NCI-H2107 (cell line): ENCODE results near the gene GLDN.

Experiments used
- DNase-seq: peaks from one replicate; lab custom pipeline; 2025; lab: John Stamatoyannopoulos, UW

Gene GLDN

DNA sequence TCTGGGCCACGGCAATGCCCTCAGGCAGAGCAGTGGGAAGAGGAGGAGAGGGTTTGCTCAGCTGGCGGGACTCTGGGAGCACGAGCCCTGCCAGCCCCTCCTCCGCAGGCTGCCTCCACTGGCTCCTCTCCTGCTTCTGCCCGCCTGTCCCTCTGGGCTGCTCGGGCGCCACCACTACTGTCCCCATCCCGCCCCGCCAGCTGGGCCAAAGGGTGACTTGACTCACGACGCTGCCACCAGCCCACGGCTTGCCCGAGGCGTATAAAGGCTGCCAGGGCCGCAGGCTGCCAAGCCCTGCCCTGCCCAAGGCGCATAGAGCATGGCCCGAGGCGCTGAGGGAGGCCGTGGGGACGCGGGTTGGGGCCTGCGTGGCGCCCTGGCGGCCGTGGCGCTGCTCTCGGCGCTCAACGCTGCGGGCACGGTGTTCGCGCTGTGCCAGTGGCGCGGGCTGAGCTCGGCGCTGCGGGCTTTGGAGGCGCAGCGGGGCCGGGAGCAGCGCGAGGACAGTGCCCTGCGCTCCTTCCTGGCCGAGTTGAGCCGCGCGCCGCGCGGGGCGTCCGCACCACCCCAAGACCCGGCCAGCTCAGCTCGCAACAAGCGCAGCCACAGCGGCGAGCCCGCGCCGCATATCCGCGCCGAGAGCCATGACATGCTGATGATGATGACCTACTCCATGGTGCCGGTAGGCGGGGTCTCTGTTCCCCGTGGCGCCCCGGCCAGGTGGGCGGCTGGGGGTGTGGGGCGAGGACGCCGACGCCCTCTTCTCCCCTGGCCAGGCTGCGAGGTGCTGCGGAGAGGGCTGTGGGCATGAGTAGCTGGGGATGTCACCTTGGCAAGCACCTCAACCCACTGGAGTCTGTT lies at the start of gene GLDN:
Gene GLDN (plus strand): TSS at position 290 of the 861 bp plus-strand sequence. CDS start 30 bp downstream, at position 320.
- DNase-seq, result no peak

DNA sequence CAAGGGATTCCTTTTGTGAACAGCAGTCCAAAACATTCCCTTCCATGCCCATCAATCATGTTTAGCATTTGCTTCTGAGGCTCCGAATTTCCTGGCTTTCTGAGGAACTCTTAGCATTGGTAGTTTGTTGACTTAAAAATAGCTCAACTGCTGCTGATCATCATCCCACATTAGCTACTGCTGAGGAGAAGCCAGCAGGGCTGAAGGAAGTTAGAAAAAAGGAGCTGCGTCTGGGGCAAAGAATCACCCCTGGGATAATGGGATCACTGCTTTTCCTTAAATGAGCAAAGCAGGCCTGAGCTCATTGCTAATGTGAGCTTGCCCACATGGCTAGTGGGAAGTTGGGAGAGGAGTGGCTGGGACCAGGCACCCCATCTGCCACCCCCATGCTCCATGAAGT lies 42.8 kb upstream of the GLDN start:
- no peak for DNase-seq

DNA sequence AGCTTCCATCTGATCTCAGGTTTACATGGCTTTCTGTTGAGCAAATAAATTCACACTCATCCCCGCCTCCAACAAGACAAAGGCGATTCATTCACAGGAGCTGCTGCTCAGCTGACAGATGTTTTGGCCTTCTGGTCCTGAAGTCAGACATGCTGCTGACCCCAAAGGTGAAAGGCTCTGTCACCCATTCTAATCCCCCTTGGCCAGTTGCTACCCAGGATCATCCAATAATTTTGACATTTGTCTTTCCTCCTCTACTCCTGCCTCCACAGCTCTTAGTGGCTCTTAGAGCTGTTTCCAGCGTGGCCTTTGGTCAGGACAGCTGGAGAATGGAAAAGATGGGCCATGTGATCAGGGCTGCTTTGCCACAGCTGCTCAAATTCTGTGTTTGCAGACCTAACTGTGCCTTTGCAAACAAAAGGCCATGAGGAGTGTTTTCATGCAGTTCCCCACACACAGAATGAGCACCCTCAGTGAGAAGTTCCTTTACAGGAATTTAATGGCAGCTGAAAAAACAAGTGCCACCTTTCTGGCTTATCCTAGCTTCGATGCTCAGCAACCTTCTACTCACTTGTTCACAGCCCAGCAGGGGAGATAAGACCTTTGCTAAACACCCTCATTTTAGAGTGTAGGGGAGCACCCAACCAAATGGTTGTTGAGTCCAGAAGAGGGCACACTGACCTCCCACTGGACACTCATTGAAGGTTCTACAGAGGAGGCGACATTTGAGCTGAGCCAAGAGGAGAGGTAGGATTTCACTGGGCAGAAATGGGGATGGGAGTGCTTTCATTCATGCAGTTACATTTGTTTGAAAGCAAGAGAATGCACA lies 42.1 kb upstream of the GLDN start:
- no peak for DNase-seq

DNA sequence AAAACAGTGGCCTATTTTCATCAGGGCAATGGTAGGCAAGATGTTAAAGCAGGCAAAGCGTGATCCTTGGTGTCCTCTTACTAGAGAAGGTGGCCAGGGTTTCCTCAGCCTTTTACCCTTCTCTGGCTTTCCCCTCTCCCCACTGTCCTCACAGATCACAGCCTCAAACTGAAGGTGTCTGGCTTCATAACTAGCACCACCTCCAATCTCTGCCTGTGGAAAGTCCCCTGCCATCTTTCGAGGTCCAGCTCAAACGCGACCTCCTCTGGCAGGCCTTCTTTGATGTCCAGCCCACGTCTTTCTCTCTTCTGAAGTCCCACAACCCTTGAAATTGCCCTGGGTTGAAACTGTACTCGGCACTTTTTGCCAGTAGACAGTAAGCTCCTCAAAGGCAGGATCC lies 39.0 kb upstream of the GLDN start:
- no peak for DNase-seq

DNA sequence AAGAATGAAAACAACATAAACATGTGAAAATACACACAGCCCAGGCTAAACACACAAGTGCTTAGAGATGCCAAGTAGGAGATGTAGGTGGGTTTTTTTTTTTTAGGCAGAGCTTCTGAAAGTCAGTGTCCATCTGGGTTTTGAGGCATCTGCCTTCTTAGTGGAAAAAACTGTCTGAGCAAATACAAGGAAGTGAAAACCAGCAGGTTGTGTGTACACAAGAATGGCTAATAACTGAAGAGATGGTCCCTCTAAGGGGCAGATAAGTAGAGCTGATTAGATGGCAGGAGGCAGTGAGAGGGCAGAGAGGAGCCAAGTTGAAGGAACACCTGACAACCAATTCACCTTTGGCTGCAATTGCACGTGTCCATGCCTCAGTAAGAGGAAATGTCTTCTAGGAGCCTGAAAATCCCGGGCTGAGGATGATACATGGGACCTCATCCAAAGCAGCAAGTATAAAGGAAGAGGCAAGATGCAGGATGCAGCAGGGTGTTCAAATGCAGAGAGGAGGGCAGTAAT lies 37.9 kb upstream of the GLDN start:
- no peak for DNase-seq

DNA sequence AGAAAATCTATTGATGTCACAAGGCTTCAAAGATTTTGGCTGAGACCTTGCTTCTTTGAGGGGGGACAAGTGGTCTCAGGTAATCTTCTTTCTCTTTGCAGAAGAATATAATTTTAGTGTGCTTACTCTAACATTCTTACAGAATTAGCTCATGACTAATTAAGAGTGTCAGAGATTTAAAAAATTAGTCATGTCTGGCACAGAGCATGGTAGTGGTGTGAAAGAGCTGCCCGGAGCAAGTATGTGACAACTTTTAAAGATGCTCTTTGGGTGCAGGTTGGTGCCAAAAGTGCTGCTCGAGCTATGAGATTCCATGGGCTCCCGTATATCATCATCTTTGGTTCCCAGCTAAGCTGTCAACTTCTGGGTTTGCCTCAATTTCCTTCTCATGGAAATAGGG lies 34.1 kb upstream of the GLDN start:
- DNase-seq, result no peak

DNA sequence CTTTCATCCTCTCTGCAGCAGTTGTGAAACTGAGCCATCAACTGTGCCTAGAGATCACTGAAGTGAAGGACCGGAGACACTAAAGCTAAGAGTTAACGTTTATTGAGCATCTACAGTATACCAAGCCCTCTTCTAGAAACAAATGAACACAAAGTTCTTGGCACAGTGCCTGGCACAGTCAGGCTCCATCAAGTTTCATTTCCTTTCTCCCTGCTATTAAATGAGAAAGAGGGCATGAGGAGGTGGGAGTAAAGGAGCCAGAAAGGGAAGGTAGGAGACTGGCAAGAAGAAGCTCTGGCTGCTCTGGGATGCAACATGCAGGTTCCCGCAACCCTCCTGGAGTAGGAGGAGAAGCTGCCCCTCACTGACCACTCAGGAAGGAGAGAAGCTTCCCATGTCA lies 33.6 kb upstream of the GLDN start:
- no peak for DNase-seq

DNA sequence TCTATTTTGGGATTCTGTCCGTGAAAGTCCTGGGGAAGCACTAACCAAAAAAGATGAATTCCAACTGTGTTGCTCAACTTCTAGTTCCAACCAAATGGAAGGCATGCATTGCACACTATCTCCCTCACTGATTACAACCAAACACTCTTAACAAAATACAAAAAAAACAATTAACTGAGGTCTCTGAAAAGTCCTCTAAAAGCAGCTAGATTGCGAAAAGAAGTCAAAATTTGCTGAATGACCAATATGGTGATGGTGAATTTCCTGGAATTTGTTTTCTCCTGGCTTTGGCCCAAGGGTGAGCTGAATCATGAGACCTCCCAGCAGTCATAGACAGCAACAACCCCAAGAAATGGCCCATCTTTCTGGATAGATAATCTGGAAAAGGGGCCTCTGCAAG lies 31.4 kb upstream of the GLDN start:
- no peak for DNase-seq

DNA sequence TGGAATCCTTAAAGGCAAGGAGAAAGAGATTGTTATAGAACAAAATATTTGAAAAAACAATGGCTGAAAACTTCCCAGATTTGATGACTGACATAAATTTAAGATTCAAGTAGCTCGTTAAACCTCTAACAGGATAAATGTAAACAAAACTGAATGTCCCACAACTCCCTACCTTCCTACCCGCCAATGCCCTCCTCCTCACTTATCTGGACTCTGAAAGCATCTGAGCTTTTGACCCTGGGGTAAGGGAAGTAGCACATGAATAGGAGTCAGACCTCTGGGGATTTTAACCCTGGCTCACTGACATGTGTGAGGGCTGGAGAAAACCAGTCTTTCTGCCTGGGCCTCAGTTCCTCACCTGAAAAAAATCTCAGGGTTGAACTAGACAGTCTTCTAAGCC lies 29.9 kb upstream of the GLDN start:
- no peak for DNase-seq

DNA sequence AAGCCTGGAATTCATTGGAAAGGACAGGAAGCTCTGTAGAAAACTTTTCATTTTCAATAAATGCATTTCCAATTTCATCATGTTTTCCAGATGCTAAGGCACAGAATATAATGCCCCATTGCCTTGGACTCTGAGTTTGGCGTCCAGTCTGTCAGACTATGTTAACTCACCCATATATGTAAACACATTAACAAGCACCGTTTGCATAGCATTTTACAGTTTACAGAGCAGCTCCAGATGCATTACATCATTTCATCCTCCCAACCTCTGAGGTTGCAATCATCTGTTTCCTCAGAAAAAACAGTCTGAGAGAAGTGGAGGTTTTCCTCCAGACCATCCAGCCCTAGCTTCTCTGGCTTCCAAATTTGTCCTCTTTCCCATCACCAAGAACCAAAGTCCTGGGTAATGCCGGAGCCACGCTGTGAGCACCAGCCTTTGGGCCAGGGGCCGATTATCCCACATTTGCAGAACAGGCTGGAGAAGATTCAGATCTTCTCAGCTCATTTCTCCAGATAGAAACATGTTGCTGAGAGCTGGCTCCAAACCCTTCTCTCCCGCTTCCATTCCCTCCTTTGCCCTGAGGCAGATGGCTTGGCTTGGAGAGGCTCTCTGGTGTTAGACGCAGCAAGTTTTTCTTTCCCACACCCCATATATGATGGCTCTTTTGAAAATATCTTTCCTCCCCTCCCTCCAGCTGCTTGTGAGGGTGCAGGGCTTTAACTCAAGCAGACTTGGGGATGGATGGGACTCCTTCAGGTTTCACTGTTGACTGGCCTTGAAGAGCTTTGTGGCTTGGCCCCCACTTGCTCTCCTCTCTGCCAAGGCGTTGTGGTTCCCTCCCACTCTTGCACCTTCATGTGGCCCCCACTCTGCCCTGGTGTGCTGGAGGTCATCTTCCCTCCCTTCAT lies 29.0 kb upstream of the GLDN start:
- no peak for DNase-seq

DNA sequence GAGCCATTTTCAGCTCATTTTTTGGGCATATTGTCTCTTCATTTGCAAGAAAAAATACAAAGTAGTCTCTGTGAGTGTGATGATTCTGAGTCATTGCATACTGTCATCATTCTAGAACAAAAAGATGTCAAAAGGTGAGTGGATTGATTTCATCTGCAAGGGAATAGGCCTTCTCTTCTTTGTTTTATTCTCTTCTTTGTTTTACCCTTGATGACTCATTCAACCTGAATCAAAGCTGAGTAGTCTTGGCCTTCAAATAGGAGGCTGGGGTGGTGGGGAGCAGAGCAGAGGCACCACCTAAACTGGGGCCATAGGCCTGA lies 28.4 kb upstream of the GLDN start:
- no peak for DNase-seq

DNA sequence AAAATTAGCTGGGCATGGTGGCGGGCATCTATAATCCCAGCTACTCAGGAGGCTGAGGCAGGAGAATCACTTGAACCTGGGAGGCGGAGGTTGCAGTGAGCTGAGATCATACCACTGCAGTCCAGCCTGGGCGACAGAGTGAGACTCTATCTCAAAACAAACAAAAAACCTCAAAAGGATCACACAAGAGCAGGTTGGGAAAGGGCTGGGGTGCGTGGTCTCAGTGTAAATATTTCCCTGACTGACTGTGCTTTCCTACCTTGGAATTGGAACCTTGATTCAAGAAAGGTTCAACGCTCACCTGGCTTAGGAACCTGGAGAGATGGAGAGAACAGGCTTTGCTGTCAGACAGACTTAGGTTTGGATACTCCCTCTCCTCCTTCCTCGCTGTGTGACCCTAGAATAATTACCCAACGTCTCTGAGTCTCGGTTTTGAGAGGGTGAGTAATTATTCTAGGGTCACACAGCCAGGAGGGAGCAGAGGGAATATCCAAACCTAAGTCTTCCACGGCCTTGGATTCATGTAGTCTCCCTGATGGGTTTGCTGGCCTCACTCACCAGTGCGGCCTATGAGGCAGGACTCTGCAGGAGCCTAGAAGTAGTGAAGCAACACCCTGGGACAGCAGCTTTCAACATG lies 27.7 kb upstream of the GLDN start:
- no peak for DNase-seq

DNA sequence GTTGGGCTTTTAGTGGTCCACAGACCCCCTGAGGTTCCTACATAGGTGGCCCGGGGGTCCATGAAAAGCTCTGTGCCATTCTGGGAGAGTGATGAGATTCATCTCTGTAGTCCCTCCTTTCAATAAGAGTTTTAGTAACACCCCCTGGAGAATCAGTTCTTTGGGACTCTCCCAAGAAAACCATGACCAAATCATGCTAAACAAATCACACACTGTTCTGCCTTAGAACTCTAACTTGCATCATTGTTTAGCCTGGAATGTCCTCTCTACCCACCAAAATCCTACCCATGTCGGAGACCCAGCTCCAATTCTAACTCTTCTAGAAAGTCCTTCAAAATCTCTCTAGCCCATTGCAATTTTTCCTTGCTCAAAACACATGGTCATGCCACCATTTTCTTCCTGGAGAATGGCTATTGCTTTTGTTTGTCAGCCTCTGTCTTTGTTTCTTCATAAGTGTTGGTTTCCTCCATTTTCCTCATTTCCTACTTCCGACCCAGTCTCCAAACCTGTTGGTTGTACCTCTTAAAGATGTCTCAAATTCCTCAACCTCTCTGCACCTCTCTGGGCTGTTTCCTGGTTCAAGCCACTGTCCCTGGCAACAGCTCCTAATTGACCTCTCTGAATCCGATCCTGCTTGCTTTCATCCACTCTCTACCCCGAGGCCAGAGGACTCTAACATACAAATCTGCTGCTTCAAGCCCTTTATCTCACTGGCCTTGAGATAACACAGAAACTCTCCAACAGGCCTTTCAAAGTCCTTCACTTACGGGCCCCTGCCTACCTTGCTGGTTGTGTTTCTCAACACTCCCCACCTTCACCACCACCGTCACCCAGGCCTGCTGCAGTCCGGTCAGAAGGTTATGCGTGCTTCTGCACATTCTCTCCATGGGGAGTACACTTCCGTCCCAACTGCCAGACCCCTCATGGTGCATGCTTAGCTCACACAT lies 26.8 kb upstream of the GLDN start:
- no peak for DNase-seq

DNA sequence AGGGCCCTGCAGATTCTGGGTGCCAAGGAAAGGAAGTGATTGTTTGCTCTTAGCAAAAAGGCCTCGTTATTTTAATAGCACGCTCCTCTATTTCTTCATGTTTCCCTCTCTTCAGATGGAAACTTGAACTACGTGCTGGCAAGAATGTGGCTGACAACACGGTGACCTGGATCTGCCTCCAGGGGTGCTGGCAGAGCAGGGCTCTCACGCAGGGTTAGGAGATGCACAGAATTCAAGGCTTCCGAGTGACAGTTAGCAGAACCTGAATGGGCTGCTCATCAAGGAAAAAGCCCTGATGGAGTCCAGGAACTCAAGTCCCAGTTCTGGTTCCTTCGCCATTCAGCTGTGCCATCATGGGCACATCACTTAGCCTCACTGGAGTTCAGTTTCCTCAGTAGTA lies 25.7 kb upstream of the GLDN start:
- DNase-seq, result no peak

DNA sequence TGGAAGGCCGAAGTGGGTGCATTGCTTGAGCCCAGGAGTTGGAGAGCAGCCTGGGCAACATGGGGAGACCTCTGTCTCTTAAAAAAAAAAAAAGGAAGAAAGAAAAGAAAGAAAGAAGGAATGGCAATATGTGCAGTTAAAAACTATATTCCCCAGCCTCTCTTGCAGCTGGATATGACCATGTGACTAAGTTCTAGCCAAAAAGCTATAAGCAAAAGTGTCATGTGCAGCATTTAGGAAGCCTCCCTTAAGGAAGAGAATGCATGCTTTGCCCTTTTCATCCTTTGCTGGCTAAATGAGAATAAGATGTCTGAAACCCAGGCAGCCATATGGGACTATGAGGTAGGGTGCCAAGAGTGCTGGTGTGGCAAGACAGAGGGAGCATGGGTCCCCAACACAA lies 24.8 kb upstream of the GLDN start:
- no peak for DNase-seq

DNA sequence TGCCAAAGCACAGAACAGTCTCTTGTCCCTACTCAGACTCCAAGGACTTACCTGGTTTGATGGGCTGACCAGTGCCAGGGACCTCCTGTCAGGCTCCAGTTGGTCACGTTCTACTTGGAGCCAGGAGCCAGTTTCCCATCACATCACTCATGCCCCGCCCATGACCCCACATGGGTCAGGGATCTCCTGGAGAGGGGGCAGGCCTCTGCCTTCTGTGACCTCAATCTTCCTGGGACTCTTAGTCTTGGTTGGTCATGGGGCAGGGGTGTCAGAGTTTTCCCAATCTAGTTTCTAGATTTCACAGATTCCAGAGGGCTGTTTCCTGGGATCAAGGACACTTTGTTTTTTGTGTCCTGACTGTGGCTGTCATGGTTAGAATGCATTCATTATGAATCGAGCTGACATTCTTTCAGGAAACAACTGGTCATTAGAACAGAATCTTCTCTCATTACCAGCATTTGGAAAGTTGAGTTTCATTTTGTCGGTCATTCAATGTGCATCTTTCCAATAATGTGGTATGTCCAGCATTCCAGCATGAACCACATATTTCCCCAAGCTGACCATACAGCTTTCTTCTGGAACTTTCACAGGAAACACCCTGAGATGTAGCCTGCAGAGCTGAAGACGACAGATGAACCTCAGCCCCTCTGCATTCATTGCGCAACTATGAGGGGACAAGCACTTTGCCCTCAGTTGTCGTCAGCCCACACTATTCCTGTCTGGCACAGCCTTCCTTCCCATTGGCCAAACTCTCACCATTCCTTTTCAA lies 22.9 kb upstream of the GLDN start:
- DNase-seq, result no peak

DNA sequence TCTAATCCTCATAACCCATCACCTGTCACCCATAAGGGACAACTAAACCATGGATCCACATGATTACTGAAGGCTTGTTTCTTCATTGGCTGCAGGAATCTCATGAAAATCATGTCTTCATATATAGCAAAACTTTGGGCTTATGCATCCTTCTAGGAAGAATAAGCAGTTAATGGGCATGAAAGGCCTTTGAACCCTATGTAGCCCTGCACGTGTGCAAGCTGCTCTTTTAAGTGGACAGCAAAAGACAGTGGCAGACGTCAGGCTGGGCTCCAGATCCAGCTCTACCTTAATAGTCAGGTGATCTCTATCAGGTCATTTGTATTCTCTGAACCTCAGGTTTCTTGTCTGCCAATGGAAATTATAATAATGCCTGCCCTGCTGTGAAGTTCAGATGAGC lies 21.9 kb upstream of the GLDN start:
- DNase-seq, result no peak

DNA sequence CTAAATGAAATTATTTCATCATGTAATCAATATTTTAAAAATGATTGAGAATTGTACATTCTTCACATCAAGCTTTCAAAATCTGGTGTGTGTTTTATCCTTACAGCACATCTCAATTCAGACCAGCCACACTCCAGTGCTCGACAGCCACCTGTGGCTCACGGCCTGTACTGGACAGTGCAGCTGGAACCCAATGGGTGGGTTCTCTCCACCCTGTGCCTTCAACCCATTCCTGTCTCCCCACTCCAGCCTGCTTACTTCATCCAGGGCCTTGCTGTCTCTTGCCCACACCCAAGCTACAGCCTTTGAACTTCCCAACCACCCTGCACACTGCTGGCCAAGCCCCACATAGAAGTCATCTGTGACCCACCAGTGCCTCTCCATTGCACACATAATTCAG lies 20.6 kb upstream of the GLDN start:
- DNase-seq, result no peak

DNA sequence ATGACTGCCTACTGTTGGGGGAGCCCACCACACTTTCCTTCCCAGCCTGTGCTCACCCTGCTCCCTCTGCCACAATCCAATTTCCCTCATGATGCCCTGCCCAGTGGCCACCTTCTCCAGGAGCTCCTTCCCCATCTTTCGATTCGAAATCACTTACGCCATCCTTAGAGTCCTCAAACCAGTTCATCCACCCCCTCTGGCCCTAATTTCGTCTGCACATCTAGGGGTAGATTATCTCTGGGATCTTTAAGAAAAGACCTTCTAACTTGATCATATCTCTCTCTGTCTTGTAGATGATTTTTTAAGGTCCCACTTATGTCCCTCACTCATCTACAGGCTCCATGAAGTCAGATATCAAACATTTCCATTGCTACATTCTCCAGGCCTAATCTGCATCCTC lies 20.1 kb upstream of the GLDN start:
- no peak for DNase-seq
